PC-9 (cell line): ENCODE measurements around the gene NARS2. TPM values are rescaled to one million over a fixed set of nuclear protein-coding genes. Genes with fewer than 3 reads are reported as not detected.
A peak's percentile ranks its signal among the peaks of the same experiment; 100 is the strongest.
"Not testable (repeated sequence)": the region's sequence is repeated elsewhere in the genome, so short reads cannot be mapped to it uniquely, and the experiment has no call there.

Experiments used
- BruUV-seq: library from RNA; stranded (reverse); fragments of 400-500 nt; replicated peaks from 2 replicates; lab custom pipeline; 2021; lab: Mats Ljungman, UMichigan
- CTCF ChIA-PET: fragments of 300-600 bp; sonication (Branson Sonifier 250); formaldehyde crosslinking; loops from one replicate; lab custom pipeline; 2022; ENCODE audit warnings: antibody characterized with exemption; lab: Charles Lee
- POLR2A ChIA-PET: fragments of 300-600 bp; sonication (Branson Sonifier 250); formaldehyde crosslinking; loops from one replicate; lab custom pipeline; 2022; ENCODE audit warnings: antibody characterized with exemption; ENCODE audit not compliant: unreplicated experiment; lab: Charles Lee
- DNase-seq, 2 experiments: peaks; one replicate each; pipeline versions ENCODE4 v3.0.0 to v3.0.0-alpha.2; 2015 to 2022; ENCODE audit warnings: mixed read lengths in 1 of 2
- H2AFZ ChIP-seq: fragments of 200-600 bp; sonication (generic); 2 replicates; pipeline ENCODE4 v1.8.1; 2017; ENCODE audit warnings: antibody characterized with exemption
- H3F3A ChIP-seq: fragments of 200-600 bp; sonication (generic); 2 replicates; pipeline ENCODE4 v1.8.1; 2017; ENCODE audit warnings: antibody characterized with exemption, mild to moderate bottlenecking, low read depth; ENCODE audit not compliant: insufficient read depth
- H3K27ac ChIP-seq: fragments of 200-600 bp; sonication (generic); 2 replicates; pipeline ENCODE4 v1.6.1; 2016; ENCODE audit warnings: mixed run types
- H3K27me3 ChIP-seq: fragments of 200-600 bp; sonication (generic); 2 replicates; pipeline ENCODE4 v1.6.1; 2016; ENCODE audit warnings: low read depth, mixed run types; ENCODE audit not compliant: insufficient read depth
- H3K36me3 ChIP-seq: fragments of 200-600 bp; sonication (generic); 2 replicates; pipeline ENCODE4 v1.6.1; 2016; ENCODE audit warnings: low read depth, mixed run types
- H3K4me1 ChIP-seq: fragments of 200-600 bp; sonication (generic); replicated peaks from 2 replicates; pipeline ENCODE4 v1.6.1; 2016; ENCODE audit warnings: mixed run types; ENCODE audit not compliant: insufficient read depth
- H3K4me2 ChIP-seq: fragments of 200-600 bp; sonication (generic); 2 replicates; pipeline ENCODE4 v1.6.1; 2017; ENCODE audit warnings: mixed run types
- H3K4me3 ChIP-seq: fragments of 200-600 bp; sonication (generic); 2 replicates; pipeline ENCODE4 v1.6.1; 2016; ENCODE audit warnings: mixed run types
- H3K79me2 ChIP-seq: fragments of 200-600 bp; sonication (generic); 2 replicates; pipeline ENCODE4 v1.6.1; 2017; ENCODE audit warnings: low read depth, mixed run types
- H3K9me2 ChIP-seq: fragments of 200-600 bp; sonication (generic); 2 replicates; pipeline ENCODE4 v1.8.1; 2017; ENCODE audit warnings: mild to moderate bottlenecking; ENCODE audit not compliant: insufficient read depth
- H3K9me3 ChIP-seq: fragments of 200-600 bp; sonication (generic); 2 replicates; pipeline ENCODE4 v1.8.1; 2016; ENCODE audit warnings: low read depth; ENCODE audit not compliant: insufficient read depth
- H4K20me1 ChIP-seq: fragments of 200-600 bp; sonication (generic); 2 replicates; pipeline ENCODE4 v1.8.1; 2017; ENCODE audit not compliant: insufficient read depth
- EZH2 ChIP-seq: fragments of 200-600 bp; sonication (generic); IDR thresholded peaks from 2 replicates; pipeline ENCODE4 v1.8.0; 2017; ENCODE audit warnings: antibody characterized with exemption, low read depth
- intact Hi-C: fragments of 100-400 bp; cut with micrococcal nuclease; formaldehyde crosslinking; loops from one replicate; pipeline ENCODE4 v1.10.0; 2022; ENCODE audit not compliant: unreplicated experiment
- total RNA-seq: library from RNA; stranded (reverse); gene quantifications from 2 replicates; pipeline ENCODE4 v1.2.3, GENCODE V29; 2021
- TF ChIP-seq, protein P1 (sequence below): fragments of 200-600 bp; sonication (generic); conservative IDR thresholded peaks from 2 replicates; pipeline ENCODE4 v1.6.1; 2017; ENCODE audit warnings: mixed run types, antibody characterized with exemption, mild to moderate bottlenecking, moderate library complexity

NARS2 gene
- total RNA-seq, 1 experiment from 2014 or later, result 22.4 TPM

DNA sequence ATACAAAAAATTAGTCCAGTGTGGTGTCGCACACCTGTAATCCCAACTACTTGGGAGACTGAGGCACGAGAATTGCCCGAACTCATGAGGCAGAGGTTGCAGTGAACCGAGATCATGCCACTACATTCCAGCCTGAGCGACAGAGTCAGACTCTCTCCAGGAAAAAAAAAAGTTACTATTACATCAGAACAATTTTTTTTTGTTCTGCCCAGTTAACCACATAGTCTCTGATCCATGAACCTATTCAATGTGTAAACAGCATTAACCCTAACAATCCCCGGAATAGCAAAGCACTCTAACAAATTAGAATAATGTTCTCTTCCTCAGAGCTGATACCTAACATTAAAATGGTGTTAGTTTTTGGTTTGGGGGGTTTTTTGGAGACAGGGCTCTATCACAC, 4.6 kb downstream of the NARS2 start:
- POLR2A ChIA-PET, result no interaction called here
- no TSS peak for BruUV-seq

DNA sequence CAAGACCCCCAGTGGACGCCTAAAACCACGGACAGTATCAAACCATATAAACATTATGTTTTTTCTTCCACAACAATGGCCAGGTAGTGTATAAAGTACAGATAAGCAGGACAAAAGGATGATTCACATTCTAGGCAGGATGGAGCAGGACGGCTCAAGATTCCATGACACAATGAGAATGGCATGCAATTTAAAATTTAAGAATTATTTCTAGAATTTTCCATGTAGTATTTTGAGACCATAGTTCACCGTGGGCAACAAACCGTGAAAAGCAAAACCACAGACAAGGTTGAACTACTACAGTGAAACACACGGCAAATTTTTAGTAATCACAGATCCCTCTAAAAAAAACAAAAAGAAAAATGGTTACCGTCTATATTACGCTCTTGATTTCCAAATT, 7.5 kb downstream of the NARS2 start:
- no peak for DNase-seq
- no TSS peak for BruUV-seq
- CTCF ChIA-PET, result no interaction called here

More for the DNA sequence above, 4.6 kb downstream of the NARS2 start:
- H3K36me3 ChIP-seq, result peaks cover 25% of the 10 kb centered on the region
- H3K4me2 ChIP-seq, result no peak overlapping the region
- no peak for DNase-seq
- H3K4me3 ChIP-seq, result no peak overlapping the region
- peaks cover 16% of the 10 kb centered on the region for H3K79me2 ChIP-seq
- H3K27me3 ChIP-seq, result no peaks in the 10 kb centered on the region
- intact Hi-C loops, result loop anchor here (5.0 to 10.0 kb wide), 2 partner anchors 153 to 425 kb away; partner anchors contain the start of gene GAB2
- no peaks in the 10 kb centered on the region for H3K9me2 ChIP-seq
- H2AFZ ChIP-seq, result no peak overlapping the region
- H3K9me3 ChIP-seq, result no peaks in the 10 kb centered on the region
- TF ChIP-seq EZH2, result no peak
- H3K27ac ChIP-seq, result no peak overlapping the region
- CTCF ChIA-PET, result interaction anchor here (0.7 kb wide), 1 partner anchor 518 kb away, joined by 5 read pairs; no protein-coding TSS in a partner anchor
- H3F3A ChIP-seq, result peaks cover 2% of the 10 kb centered on the region; the same call in 1 of the 2 replicates
- no peaks in the 10 kb centered on the region; the same call in 1 of the 2 replicates for H4K20me1 ChIP-seq
- peaks cover 14% of the 10 kb centered on the region; the same call in 1 of the 2 replicates for H3K4me1 ChIP-seq

DNA sequence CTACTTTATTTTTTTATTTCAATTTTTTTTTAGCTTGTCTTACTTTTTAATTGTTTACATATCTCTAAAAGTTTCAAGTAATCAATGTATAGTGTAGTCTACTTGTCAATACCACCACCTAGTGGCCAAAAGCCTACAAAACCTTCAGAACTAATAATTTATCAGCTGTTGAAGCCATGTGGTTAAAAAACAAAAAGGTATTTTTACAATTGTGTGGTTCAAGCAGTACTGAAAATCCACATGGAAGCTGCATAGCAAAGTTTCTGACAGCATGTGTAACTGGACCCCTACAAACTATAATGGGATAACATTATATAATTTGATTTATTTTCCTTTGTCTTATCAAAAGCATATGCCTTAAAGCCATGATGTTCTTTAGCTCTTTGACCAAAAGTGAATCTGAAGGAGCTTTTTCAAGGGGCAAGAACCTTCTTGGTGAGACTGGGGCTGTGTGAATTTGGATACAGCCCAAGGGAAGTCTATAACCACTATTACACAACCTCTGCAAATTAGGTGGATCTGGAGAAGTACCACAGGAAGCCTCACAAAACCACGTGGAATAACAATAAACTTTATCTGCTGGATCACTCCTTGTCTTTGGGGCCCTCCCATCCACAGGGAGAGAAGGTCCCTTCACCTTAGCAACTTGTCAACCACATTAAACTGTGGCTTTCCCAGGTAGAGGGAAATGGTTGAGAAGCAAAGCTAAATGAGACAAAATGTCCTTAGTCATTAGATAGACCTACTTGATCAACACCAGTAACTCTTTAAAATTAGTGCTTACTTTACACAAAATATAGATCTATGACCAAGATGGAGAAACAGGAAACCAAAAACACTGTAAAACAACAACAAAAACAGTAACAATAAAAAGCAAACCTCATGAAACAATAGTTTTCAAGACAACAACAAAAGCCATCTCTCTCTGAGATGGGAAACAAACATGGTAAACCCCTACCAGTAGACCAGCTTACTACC, 9.9 kb downstream of the NARS2 start:
- ChIA-PET POLR2A (interaction anchor here (0.6 kb wide), 2 partner anchors 39 to 904 kb away, joined by 5 to 10 read pairs; no protein-coding TSS in a partner anchor), CTCF (interaction anchor here (0.6 to 2.2 kb wide), 10 partner anchors 10 to 949 kb away, joined by 3 to 11 read pairs (median 4); partner anchors contain the start of genes ALG8, INTS4 and NARS2)
- Histone ChIP-seq H3K27me3 (no peaks in the 10 kb centered on the region), H2AFZ (no peak overlapping the region), H3K4me2 (no peak overlapping the region), H3K36me3 (peaks cover 14% of the 10 kb centered on the region), H3K27ac (no peak overlapping the region), H3K9me2 (no peaks in the 10 kb centered on the region), H3K9me3 (no peaks in the 10 kb centered on the region), H3K4me1 (peaks cover 7% of the 10 kb centered on the region; the same call in 1 of the 2 replicates), H3K4me3 (no peak overlapping the region), H3F3A (peaks cover 6% of the 10 kb centered on the region; the same call in 1 of the 2 replicates), H4K20me1 (peaks cover 3% of the 10 kb centered on the region), H3K79me2 (peaks cover 12% of the 10 kb centered on the region; the same call in 1 of the 2 replicates)
- TF ChIP-seq, protein P1, sequence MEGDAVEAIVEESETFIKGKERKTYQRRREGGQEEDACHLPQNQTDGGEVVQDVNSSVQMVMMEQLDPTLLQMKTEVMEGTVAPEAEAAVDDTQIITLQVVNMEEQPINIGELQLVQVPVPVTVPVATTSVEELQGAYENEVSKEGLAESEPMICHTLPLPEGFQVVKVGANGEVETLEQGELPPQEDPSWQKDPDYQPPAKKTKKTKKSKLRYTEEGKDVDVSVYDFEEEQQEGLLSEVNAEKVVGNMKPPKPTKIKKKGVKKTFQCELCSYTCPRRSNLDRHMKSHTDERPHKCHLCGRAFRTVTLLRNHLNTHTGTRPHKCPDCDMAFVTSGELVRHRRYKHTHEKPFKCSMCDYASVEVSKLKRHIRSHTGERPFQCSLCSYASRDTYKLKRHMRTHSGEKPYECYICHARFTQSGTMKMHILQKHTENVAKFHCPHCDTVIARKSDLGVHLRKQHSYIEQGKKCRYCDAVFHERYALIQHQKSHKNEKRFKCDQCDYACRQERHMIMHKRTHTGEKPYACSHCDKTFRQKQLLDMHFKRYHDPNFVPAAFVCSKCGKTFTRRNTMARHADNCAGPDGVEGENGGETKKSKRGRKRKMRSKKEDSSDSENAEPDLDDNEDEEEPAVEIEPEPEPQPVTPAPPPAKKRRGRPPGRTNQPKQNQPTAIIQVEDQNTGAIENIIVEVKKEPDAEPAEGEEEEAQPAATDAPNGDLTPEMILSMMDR, result peak; percentile 97
- TF ChIP-seq EZH2, result no peak
- no TSS peak for BruUV-seq
- DNase-seq, result peak; percentile 38 to 66
- intact Hi-C loops, result loop anchor here (1.0 to 5.0 kb wide), 4 partner anchors 336 to 1372 kb away; partner anchors contain the start of genes AAMDC and RSF1

More for the DNA sequence above, 7.5 kb downstream of the NARS2 start:
- POLR2A ChIA-PET, result no interaction called here
- no peak overlapping the region for H3K27ac ChIP-seq
- H3K4me3 ChIP-seq, result no peak overlapping the region
- H3K9me3 ChIP-seq, result no peaks in the 10 kb centered on the region
- no peaks in the 10 kb centered on the region for H3K9me2 ChIP-seq
- no peak overlapping the region for H2AFZ ChIP-seq
- peaks cover 7% of the 10 kb centered on the region; the same call in 1 of the 2 replicates for H3K4me1 ChIP-seq
- H3F3A ChIP-seq, result peaks cover 6% of the 10 kb centered on the region; the same call in 1 of the 2 replicates
- H3K36me3 ChIP-seq, result peaks cover 25% of the 10 kb centered on the region
- peaks cover 6% of the 10 kb centered on the region; the same call in 1 of the 2 replicates for H3K79me2 ChIP-seq
- no peak overlapping the region for H3K4me2 ChIP-seq
- TF ChIP-seq, protein P1, result no peak
- no peak for TF ChIP-seq EZH2
- H3K27me3 ChIP-seq, result no peaks in the 10 kb centered on the region
- intact Hi-C loops, result no loop called here
- peaks cover 3% of the 10 kb centered on the region; the same call in 1 of the 2 replicates for H4K20me1 ChIP-seq

DNA sequence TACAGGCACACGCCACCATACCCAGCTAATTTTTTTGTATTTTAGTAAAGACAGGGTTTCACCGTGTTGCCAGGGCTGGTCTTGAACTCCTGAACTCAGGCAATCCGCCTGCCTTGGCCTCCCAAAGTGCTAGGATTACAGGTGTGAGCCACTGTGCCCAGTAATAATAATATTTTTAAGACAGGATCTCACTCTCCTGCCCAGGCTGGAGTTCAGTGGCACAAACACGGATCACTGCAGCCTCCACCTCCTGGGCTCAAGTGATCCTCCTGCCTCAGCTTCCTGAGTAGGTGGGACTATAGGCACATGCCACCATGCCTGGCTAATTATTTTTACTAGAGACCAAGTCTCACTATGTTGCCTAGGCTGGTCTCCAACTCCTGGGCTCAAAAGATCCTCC, 10.6 kb downstream of the NARS2 start:
- H3F3A ChIP-seq, H3K27me3 ChIP-seq, H3K9me3 ChIP-seq, H3K9me2 ChIP-seq, H3K27ac ChIP-seq, H3K4me1 ChIP-seq, DNase-seq, H2AFZ ChIP-seq, H3K4me3 ChIP-seq, H3K4me2 ChIP-seq, BruUV-seq, H4K20me1 ChIP-seq: not testable (repeated sequence)
- CTCF ChIA-PET, result interaction anchor here (0.6 to 2.2 kb wide), 7 partner anchors 11 to 569 kb away, joined by 3 to 11 read pairs (median 4); partner anchors contain the start of genes ALG8, INTS4 and NARS2
- Histone ChIP-seq H3K79me2 (peaks cover 12% of the 10 kb centered on the region; the same call in 1 of the 2 replicates), H3K36me3 (peaks cover 14% of the 10 kb centered on the region)
- intact Hi-C loops, result loop anchor here (1.0 to 5.0 kb wide), 4 partner anchors 336 to 1372 kb away; partner anchors contain the start of genes AAMDC and RSF1
- POLR2A ChIA-PET, result interaction anchor here (0.6 kb wide), 1 partner anchor 904 kb away, joined by 10 read pairs; no protein-coding TSS in a partner anchor

DNA sequence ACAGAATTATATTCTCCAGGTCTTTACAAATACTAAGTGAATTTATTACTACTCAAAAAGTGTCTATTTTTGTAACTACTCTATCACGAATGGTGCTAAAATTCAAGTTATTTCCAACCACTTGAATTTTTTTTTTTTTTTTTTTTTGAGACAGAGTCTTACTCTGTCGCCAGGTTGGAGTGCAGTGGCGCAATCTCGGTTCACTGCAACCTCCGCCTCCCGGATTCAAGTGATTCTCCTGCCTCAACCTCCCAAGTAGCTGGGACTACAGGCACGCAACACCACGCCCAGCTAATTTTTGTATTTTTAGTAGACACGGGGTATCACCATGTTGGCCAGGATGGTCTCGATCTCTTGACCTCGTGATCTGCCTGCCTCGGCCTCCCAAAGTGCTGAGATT, 11.6 kb downstream of the NARS2 start:
- H2AFZ ChIP-seq, BruUV-seq, H3K27me3 ChIP-seq, H3K4me2 ChIP-seq, H3F3A ChIP-seq, H4K20me1 ChIP-seq, CTCF ChIA-PET, H3K4me1 ChIP-seq, H3K9me2 ChIP-seq, POLR2A ChIA-PET, H3K36me3 ChIP-seq, DNase-seq, H3K4me3 ChIP-seq, H3K9me3 ChIP-seq: not testable (repeated sequence)
- Histone ChIP-seq H3K27ac (peak overlapping the region; percentile 2; the same call in 1 of the 2 replicates), H3K79me2 (peaks cover 12% of the 10 kb centered on the region; the same call in 1 of the 2 replicates)
- intact Hi-C loops, result loop anchor here (5.0 kb wide), 2 partner anchors 516 to 741 kb away; partner anchors contain the start of genes AAMDC and RSF1
